ENCODE data around the gene PIGR.

Gene PIGR

DNA sequence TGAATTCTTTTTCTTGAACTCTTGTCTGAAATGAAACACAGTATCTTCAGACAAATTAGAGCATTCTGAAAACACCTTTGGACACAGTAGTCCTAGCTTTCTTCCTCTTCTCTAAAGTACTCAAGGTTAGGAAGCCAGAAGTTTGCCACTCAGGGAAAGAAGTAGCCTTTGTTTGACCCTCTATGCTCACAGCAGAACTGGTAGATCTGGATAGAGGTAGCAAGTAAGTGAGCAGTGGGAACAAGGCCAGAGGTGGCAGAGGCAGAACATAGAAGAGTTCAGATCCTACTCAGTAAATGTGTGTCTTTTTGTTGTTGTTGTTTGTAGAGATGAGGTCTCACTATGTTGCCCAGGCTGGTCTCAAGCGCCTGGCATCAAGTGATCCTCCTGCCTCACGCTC, 7.4 kb upstream of the PIGR start:
- H3K4me3 ChIP-seq (ENCODE audit: low read depth, low read length), result no peak overlapping the region
- TF ChIP-seq, protein P1, sequence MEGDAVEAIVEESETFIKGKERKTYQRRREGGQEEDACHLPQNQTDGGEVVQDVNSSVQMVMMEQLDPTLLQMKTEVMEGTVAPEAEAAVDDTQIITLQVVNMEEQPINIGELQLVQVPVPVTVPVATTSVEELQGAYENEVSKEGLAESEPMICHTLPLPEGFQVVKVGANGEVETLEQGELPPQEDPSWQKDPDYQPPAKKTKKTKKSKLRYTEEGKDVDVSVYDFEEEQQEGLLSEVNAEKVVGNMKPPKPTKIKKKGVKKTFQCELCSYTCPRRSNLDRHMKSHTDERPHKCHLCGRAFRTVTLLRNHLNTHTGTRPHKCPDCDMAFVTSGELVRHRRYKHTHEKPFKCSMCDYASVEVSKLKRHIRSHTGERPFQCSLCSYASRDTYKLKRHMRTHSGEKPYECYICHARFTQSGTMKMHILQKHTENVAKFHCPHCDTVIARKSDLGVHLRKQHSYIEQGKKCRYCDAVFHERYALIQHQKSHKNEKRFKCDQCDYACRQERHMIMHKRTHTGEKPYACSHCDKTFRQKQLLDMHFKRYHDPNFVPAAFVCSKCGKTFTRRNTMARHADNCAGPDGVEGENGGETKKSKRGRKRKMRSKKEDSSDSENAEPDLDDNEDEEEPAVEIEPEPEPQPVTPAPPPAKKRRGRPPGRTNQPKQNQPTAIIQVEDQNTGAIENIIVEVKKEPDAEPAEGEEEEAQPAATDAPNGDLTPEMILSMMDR (IDR thresholded peaks at IDR 0.05; ENCODE audit: control insufficient read depth, extremely low read depth, insufficient read depth), result no peak
- DNase-seq (ENCODE audit: low read depth), result peak; percentile 62

GRCh38 chr1:206953126-206953525, 6.9 kb upstream of the PIGR start:
- DNase-seq (ENCODE audit: low read depth), result peak; percentile 11
- TF ChIP-seq, protein P1 (IDR thresholded peaks at IDR 0.05; ENCODE audit: control insufficient read depth, extremely low read depth, insufficient read depth), result no peak
- no peak overlapping the region for H3K4me3 ChIP-seq (ENCODE audit: low read depth, low read length)

- DNase-seq (ENCODE audit: low read depth), result no peak
- H3K4me3 ChIP-seq (ENCODE audit: low read depth, low read length), result no peak overlapping the region
- TF ChIP-seq, protein P1 (IDR thresholded peaks at IDR 0.05; ENCODE audit: control insufficient read depth, extremely low read depth, insufficient read depth), result no peak
Observed at GRCh38 chr1:206952171-206952570, 5.9 kb upstream of the PIGR start.

DNA sequence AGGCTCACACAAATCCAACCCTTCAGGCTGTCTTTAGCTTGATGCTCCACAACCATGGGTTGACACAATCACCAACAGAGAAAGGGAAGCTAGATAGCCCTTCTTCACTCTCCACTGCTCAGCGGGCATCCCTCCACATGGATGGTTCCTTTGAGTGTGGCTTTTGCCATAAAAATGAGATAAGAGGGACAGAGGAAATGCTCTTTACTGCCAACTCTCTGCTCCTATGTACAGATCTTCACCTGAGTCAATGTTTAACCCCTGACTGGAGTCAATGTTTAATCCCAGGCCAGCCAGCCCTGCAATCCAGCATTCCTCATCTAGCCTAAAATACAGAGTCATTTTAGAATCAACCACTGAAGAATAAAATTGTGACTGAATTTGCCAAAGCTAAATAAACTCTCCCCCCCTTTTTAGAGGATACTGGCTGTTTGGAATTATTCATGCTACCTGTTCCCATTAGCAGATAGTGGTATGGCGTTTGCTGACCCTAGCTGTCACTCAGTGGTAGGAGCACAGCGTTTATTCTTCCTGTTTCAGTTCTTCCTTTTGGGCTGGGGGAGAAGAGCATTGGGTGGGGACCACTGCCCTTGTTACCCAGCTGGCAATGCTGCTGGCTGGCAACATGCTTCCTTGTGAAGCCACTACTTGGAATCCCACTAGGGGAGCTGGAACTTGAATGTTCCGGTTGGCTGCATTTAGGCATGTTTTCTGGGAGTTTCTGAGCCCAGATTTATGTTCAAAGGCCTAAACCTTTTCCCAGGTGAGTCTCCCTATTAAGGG, 5.2 kb upstream of the PIGR start:
- DNase-seq (ENCODE audit: low read depth), result no peak
- TF ChIP-seq, protein P1 (IDR thresholded peaks at IDR 0.05; ENCODE audit: control insufficient read depth, extremely low read depth, insufficient read depth), result no peak
- no peak overlapping the region for H3K4me3 ChIP-seq (ENCODE audit: low read depth, low read length)

GRCh38 chr1:206949641-206950040, 3.4 kb upstream of the PIGR start:
- no peak for DNase-seq (ENCODE audit: low read depth)
- H3K4me3 ChIP-seq (ENCODE audit: low read depth, low read length), result no peak overlapping the region
- TF ChIP-seq, protein P1 (IDR thresholded peaks at IDR 0.05; ENCODE audit: control insufficient read depth, extremely low read depth, insufficient read depth), result no peak

GRCh38 chr1:206949208-206949607, 2.9 kb upstream of the PIGR start:
- DNase-seq (ENCODE audit: low read depth), result no peak
- H3K4me3 ChIP-seq (ENCODE audit: low read depth, low read length), result no peak overlapping the region
- TF ChIP-seq, protein P1 (IDR thresholded peaks at IDR 0.05; ENCODE audit: control insufficient read depth, extremely low read depth, insufficient read depth), result no peak

GRCh38 chr1:206947255-206947654, 989 bp upstream of the PIGR start:
- TF ChIP-seq, protein P1 (IDR thresholded peaks at IDR 0.05; ENCODE audit: control insufficient read depth, extremely low read depth, insufficient read depth), result no peak
- DNase-seq (ENCODE audit: low read depth), result no peak
- no peak overlapping the region for H3K4me3 ChIP-seq (ENCODE audit: low read depth, low read length)

Measured in LNCaP clone FGC (cell line).